ENCODE results near the gene BIRC2.

The BIRC2 gene

DNA sequence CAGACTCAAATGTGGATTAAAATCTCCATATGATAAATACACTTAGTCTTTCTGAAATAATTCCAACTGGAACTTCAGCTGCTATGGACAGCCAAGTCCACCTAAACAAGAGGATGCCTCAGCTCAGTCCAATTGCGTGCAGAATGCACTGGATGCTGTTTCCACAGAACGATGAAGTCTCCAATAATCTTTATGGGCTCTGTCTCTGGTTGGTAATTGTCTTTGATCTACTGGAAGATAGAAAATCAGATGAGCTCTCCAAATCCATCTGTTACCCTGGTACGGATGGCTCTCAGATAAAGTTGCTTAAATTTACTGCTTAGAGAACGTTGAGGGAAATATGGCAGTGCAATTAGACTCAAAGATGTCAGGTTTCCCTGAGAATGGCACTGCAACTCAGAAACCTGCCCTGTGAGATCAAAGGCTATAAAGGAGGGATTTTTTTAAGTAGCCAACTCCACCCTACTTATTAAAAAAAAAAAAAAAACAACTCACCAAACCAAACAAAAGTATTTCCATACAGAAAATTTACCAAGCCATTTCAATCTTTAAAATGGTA, 30.6 kb upstream of the BIRC2 start:
- TF ChIP-seq, protein P1, sequence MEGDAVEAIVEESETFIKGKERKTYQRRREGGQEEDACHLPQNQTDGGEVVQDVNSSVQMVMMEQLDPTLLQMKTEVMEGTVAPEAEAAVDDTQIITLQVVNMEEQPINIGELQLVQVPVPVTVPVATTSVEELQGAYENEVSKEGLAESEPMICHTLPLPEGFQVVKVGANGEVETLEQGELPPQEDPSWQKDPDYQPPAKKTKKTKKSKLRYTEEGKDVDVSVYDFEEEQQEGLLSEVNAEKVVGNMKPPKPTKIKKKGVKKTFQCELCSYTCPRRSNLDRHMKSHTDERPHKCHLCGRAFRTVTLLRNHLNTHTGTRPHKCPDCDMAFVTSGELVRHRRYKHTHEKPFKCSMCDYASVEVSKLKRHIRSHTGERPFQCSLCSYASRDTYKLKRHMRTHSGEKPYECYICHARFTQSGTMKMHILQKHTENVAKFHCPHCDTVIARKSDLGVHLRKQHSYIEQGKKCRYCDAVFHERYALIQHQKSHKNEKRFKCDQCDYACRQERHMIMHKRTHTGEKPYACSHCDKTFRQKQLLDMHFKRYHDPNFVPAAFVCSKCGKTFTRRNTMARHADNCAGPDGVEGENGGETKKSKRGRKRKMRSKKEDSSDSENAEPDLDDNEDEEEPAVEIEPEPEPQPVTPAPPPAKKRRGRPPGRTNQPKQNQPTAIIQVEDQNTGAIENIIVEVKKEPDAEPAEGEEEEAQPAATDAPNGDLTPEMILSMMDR (IDR thresholded peaks at IDR 0.05; ENCODE audit: low read depth, low read length, missing control alignments), result no peak
- in situ Hi-C loops (cut with HindIII; ENCODE audit: low sequenced_read_pairs), result no loop called here
- no peak for DNase-seq (ENCODE audit: low read depth)
- no peak overlapping the region for H3K4me3 ChIP-seq (ENCODE audit: low read depth, low read length)

DNA sequence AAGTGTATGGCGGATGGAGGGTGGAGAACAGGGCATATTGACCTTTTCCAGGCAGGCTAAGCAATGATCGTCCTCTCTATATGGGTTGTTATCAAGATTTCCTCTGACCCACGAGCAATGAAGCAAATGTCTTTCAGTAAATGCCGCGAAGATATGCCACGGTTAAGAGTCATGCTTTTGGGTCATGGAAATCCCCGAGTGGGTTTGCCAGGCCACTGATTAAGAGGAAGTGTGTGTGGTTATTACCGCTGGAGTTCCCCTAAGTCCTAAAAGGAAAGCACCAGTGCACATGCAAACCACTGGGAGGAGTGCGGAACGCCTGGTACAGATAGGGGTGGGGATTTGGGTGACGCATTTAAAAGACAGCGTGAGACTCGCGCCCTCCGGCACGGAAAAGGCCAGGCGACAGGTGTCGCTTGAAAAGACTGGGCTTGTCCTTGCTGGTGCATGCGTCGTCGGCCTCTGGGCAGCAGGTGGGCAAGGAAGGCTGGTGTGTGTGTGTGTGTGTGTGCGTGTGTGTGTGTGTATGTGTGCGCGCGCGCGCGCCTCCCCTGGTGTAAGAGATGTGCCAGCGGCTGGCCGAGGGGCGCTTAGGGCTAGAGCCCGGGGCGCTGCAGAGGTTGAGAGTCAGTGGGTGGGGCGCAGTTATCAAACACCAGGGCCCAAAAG, 29.8 kb upstream of the BIRC2 start, which contains the start of gene BIRC3:
Gene BIRC3, plus strand, starts transcription at position 386 of the 669 bp plus-strand sequence. CDS start 7,026 bp downstream, outside the sequence.
- in situ Hi-C loops (cut with HindIII; ENCODE audit: low sequenced_read_pairs), result no loop called here
- H3K4me3 ChIP-seq (ENCODE audit: low read depth, low read length), result peak within 1 kb of the TSS; percentile 49
- DNase-seq (ENCODE audit: low read depth), result peak; percentile 79
- TF ChIP-seq, protein P1 (IDR thresholded peaks at IDR 0.05; ENCODE audit: low read depth, low read length, missing control alignments), result peak; percentile 42

DNA sequence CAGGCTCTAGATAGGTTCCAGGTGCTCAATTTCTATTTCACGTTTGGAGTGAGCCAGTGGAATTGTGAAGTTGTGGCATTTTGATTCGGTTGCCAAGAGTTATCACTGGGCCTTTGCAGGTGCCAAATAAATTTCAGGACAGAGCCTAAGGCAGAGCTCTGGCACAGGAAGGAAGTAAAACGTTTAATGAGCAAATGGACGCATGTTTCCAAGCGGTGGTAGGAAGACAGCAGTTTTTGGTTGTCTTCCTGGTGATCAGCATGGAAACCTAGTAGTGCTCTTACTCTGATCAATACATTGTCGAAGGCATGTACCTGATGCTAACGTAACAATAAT, 29.3 kb upstream of the BIRC2 start:
- TF ChIP-seq, protein P1 (IDR thresholded peaks at IDR 0.05; ENCODE audit: low read depth, low read length, missing control alignments), result no peak
- in situ Hi-C loops (cut with HindIII; ENCODE audit: low sequenced_read_pairs), result no loop called here
- H3K4me3 ChIP-seq (ENCODE audit: low read depth, low read length), result peak overlapping the region; percentile 49

DNA sequence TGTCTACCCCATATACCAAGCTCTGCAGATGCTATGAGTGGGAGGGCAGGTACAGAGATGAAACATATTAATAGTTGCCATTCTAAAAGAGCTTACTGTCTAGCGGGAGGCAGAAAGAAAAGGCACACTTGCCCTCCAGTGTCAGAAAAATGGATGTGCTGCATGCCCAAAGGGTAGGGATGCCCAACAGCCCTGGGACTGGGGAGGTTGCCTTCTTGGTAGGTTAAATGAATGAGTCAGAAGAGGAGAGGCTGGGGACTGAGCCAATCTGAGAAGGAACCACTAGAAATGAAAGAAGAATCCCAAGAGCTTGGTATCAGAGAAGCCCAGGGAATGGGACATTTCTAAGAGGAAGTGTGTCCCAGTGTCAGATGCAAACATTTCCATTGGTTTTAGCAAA, 28.5 kb upstream of the BIRC2 start:
- TF ChIP-seq, protein P1 (IDR thresholded peaks at IDR 0.05; ENCODE audit: low read depth, low read length, missing control alignments), result no peak
- DNase-seq (ENCODE audit: low read depth), result no peak
- no peak overlapping the region for H3K4me3 ChIP-seq (ENCODE audit: low read depth, low read length)
- in situ Hi-C loops (cut with HindIII; ENCODE audit: low sequenced_read_pairs), result no loop called here

More for the DNA sequence above, 29.3 kb upstream of the BIRC2 start:
- DNase-seq (ENCODE audit: low read depth), result no peak

DNA sequence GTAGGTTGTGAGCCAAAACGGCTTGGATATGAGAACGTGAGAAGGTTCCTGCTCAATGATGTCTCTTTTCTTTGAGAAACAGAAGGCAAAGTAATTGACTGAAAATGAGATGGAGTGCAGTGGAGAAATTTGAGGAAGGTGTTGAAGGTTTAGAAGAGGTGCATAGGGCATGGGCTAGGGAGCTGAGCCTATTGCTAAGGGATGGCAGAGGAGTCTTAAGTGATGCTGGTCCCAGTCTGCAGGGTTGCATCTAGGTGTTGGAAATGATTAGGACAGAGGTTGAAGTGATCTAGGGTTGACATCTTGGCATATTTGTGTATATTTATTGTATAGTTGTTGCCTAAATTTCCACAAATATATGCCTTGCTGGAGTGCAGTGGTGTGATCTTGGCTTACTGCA, 27.5 kb upstream of the BIRC2 start:
- TF ChIP-seq, protein P1 (IDR thresholded peaks at IDR 0.05; ENCODE audit: low read depth, low read length, missing control alignments), result no peak
- in situ Hi-C loops (cut with HindIII; ENCODE audit: low sequenced_read_pairs), result no loop called here
- H3K4me3 ChIP-seq (ENCODE audit: low read depth, low read length), result no peak overlapping the region
- DNase-seq (ENCODE audit: low read depth), result no peak

DNA sequence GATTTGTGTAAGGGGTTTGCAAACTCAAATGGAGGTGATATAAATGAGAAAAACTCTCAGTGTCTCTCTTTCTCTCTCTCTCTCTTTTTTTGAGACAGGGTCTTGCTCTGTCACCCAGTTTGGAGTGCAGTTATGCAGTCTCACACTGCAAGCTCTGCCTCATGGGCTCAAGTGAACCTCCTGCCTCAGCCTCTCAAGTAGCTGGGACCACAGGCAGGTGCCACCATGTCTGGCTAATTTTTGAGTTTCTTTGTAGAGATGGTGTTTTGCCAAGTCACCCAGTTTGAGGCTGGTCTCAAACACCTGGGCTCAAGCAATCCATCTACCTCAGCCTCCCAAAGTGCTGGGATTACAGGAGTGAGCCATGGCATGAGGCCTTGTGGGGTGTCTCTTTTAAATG, 26.8 kb upstream of the BIRC2 start:
- TF ChIP-seq, protein P1 (IDR thresholded peaks at IDR 0.05; ENCODE audit: low read depth, low read length, missing control alignments), result no peak
- in situ Hi-C loops (cut with HindIII; ENCODE audit: low sequenced_read_pairs), result loop anchor here (5.0 kb wide), 1 partner anchor 53 kb away; no protein-coding TSS in a partner anchor
- no peak overlapping the region for H3K4me3 ChIP-seq (ENCODE audit: low read depth, low read length)
- DNase-seq (ENCODE audit: low read depth), result no peak
